Measurements from ENCODE around the gene BNIP2. TPM values are rescaled to one million over a fixed set of nuclear protein-coding genes. Genes with fewer than 3 reads are reported as not detected.
"Not testable (repeated sequence)": the region's sequence is repeated elsewhere in the genome, so short reads cannot be mapped to it uniquely, and the experiment has no call there.

BNIP2 gene
- total and polyA plus RNA-seq, 4 donors = 33.6 to 96.6 (median 68.7) TPM

- no peak for TF ChIP-seq CTCF (IDR thresholded peaks at IDR 0.05; ENCODE audit: control extremely low read depth, extremely low read depth)
- Histone ChIP-seq H3K9me3 (ENCODE audit: control insufficient read depth in 4 of 4, insufficient read depth in 3 of 4, low read length in 3 of 4) (no peaks in the 10 kb centered on the region), H3K27me3 (ENCODE audit: control insufficient read depth in 3 of 3, insufficient read depth in 3 of 3, low read length in 2 of 3) (no peaks in the 10 kb centered on the region), H3K9ac (ENCODE audit: insufficient read depth in 1 of 2, low read length in 2 of 2) (no peak overlapping the region), H3K4me1 (ENCODE audit: control insufficient read depth in 5 of 5, insufficient read depth in 5 of 5, low read length in 5 of 5) (peaks cover 0 to 4% (median 0%) of the 10 kb centered on the region in 5 donors), H3K4me3 (no peak overlapping the region), H3K27ac (ENCODE audit: low read depth in 1 of 2, low read length in 1 of 2) (no peak overlapping the region), H3K36me3 (ENCODE audit: control insufficient read depth in 4 of 4, insufficient read depth in 4 of 4, low read length in 4 of 4) (no peaks in the 10 kb centered on the region)
- 91% methylated on average over 4 of the region's 4 CpGs for WGBS, 2 donors
- DNase-seq (no peak), ATAC-seq (ENCODE audit: insufficient read depth, low FRiP score) (no peak)
Measured at GRCh38 chr15:59701880-59702279, 12.8 kb upstream of the BNIP2 start.

- H3K9me3 ChIP-seq (ENCODE audit: control insufficient read depth in 4 of 4, insufficient read depth in 3 of 4, low read length in 3 of 4) = no peaks in the 10 kb centered on the region
- 53 to 81% methylated on average over 4 of the region's 4 CpGs for WGBS, 2 donors
- no peak overlapping the region for H3K4me3 ChIP-seq
- ATAC-seq (ENCODE audit: insufficient read depth, low FRiP score) (no peak), DNase-seq (no peak)
- H3K27me3 ChIP-seq (ENCODE audit: control insufficient read depth in 3 of 3, insufficient read depth in 3 of 3, low read length in 2 of 3) = no peaks in the 10 kb centered on the region
- TF ChIP-seq CTCF (IDR thresholded peaks at IDR 0.05; ENCODE audit: control extremely low read depth, extremely low read depth) = no peak
- no peak overlapping the region for H3K27ac ChIP-seq (ENCODE audit: low read depth in 1 of 2, low read length in 1 of 2)
- H3K36me3 ChIP-seq (ENCODE audit: control insufficient read depth in 4 of 4, insufficient read depth in 4 of 4, low read length in 4 of 4) = no peaks in the 10 kb centered on the region
- no peak overlapping the region for H3K9ac ChIP-seq (ENCODE audit: insufficient read depth in 1 of 2, low read length in 2 of 2)
- H3K4me1 ChIP-seq (ENCODE audit: control insufficient read depth in 5 of 5, insufficient read depth in 5 of 5, low read length in 5 of 5) = peaks cover 0 to 4% (median 0%) of the 10 kb centered on the region in 5 donors
Measured at GRCh38 chr15:59699810-59700431, 10.8 kb upstream of the BNIP2 start.

- H3K27ac ChIP-seq (ENCODE audit: low read depth in 1 of 2, low read length in 1 of 2); ATAC-seq (ENCODE audit: insufficient read depth, low FRiP score); H3K9me3 ChIP-seq (ENCODE audit: control insufficient read depth in 4 of 4, insufficient read depth in 3 of 4, low read length in 3 of 4); H3K4me3 ChIP-seq; DNase-seq; H3K27me3 ChIP-seq (ENCODE audit: control insufficient read depth in 3 of 3, insufficient read depth in 3 of 3, low read length in 2 of 3); H3K4me1 ChIP-seq (ENCODE audit: control insufficient read depth in 5 of 5, insufficient read depth in 5 of 5, low read length in 5 of 5); H3K9ac ChIP-seq (ENCODE audit: insufficient read depth in 1 of 2, low read length in 2 of 2); H3K36me3 ChIP-seq (ENCODE audit: control insufficient read depth in 4 of 4, insufficient read depth in 4 of 4, low read length in 4 of 4): not testable (repeated sequence)
- 72 to 80% methylated on average over 4 of the region's 4 CpGs for WGBS, 2 donors
Measured at GRCh38 chr15:59698065-59698464, 8.9 kb upstream of the BNIP2 start.

- TF ChIP-seq CTCF (IDR thresholded peaks at IDR 0.05; ENCODE audit: control extremely low read depth, extremely low read depth) = no peak
- DNase-seq = peak in 2 of 3 donors; percentile 30 to 46
- H3K9ac ChIP-seq (ENCODE audit: insufficient read depth in 1 of 2, low read length in 2 of 2) = no peak overlapping the region
- H3K4me1 ChIP-seq (ENCODE audit: control insufficient read depth in 5 of 5, insufficient read depth in 5 of 5, low read length in 5 of 5) = peaks cover 0 to 4% (median 0%) of the 10 kb centered on the region in 5 donors
- 81 to 87% methylated on average over 4 of the region's 4 CpGs for WGBS, 2 donors
- H3K36me3 ChIP-seq (ENCODE audit: control insufficient read depth in 4 of 4, insufficient read depth in 4 of 4, low read length in 4 of 4) = no peaks in the 10 kb centered on the region
- H3K27ac ChIP-seq (ENCODE audit: low read depth in 1 of 2, low read length in 1 of 2) = no peak overlapping the region
- no peak overlapping the region for H3K4me3 ChIP-seq
- H3K27me3 ChIP-seq (ENCODE audit: control insufficient read depth in 3 of 3, insufficient read depth in 3 of 3, low read length in 2 of 3) = no peaks in the 10 kb centered on the region
- ATAC-seq (ENCODE audit: insufficient read depth, low FRiP score) = no peak
- H3K9me3 ChIP-seq (ENCODE audit: control insufficient read depth in 4 of 4, insufficient read depth in 3 of 4, low read length in 3 of 4) = no peaks in the 10 kb centered on the region
Measured at GRCh38 chr15:59696332-59696731, 7.2 kb upstream of the BNIP2 start.
